PC-3 (cell line): ENCODE data around the gene IGFLR1.

Experiments
- EZH2 ChIP-seq: fragments of 300-600 bp; sonication (generic); IDR thresholded peaks from one replicate; pipeline ENCODE4 v1.6.1; 2017; ENCODE audit warnings: antibody characterized with exemption, mild to moderate bottlenecking, low read length; ENCODE audit not compliant: unreplicated experiment
- EZH2phosphoT487 ChIP-seq: fragments of 300-600 bp; sonication (generic); IDR thresholded peaks from 2 replicates; pipeline ENCODE4 v1.6.1; 2018; ENCODE audit warnings: mild to moderate bottlenecking, antibody characterized with exemption, low read length, borderline replicate concordance
- TF ChIP-seq, protein P1 (sequence below): fragments of 300-600 bp; sonication (generic); conservative IDR thresholded peaks from 2 replicates; pipeline ENCODE4 v1.5.1; 2017; ENCODE audit warnings: antibody characterized with exemption, low read depth, mild to moderate bottlenecking, low read length

DNA sequence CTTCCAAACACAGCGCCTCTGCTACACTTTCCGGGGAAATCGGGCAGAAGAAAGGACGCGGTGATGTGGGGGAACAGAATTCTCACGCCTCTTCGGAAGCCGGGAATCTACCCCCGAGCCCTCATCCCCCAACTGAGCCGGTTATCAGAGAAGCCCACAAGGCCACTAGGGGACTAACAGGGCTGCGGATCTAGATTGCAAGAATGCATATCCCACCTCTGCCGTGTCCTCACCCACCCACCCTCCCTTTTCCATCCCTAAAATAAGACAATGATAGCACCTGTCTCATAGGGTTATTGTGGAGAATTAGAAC is 1.1 kb downstream of the IGFLR1 start:
- TF ChIP-seq, protein P1, sequence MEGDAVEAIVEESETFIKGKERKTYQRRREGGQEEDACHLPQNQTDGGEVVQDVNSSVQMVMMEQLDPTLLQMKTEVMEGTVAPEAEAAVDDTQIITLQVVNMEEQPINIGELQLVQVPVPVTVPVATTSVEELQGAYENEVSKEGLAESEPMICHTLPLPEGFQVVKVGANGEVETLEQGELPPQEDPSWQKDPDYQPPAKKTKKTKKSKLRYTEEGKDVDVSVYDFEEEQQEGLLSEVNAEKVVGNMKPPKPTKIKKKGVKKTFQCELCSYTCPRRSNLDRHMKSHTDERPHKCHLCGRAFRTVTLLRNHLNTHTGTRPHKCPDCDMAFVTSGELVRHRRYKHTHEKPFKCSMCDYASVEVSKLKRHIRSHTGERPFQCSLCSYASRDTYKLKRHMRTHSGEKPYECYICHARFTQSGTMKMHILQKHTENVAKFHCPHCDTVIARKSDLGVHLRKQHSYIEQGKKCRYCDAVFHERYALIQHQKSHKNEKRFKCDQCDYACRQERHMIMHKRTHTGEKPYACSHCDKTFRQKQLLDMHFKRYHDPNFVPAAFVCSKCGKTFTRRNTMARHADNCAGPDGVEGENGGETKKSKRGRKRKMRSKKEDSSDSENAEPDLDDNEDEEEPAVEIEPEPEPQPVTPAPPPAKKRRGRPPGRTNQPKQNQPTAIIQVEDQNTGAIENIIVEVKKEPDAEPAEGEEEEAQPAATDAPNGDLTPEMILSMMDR, result no peak
- TF ChIP-seq EZH2phosphoT487, result no peak
- no peak for TF ChIP-seq EZH2
